Right renal cortex interstitium (tissue), 3 donors: ENCODE data around the gene DGKG. TPM values are rescaled to one million over a fixed set of nuclear protein-coding genes. Genes with fewer than 3 reads are reported as not detected.

Source experiments
- DNase-seq, 3 donors: peaks; one replicate each; pipeline ENCODE4 v3.0.0-alpha.2; 2013; ENCODE audit warnings: low read depth in 3 of 3, low spot score in 2 of 3
- polyA plus RNA-seq, 3 donors: library from polyadenylated mRNA; unstranded; fragments of 120-200 nt; gene quantifications; one replicate each; pipeline ENCODE4 v1.2.1, GENCODE V29; 2013; ENCODE audit not compliant: insufficient read length in 3 of 3

Gene DGKG
- polyA plus RNA-seq, 3 donors, result 0.44 to 0.78 (median 0.71) TPM

DNA sequence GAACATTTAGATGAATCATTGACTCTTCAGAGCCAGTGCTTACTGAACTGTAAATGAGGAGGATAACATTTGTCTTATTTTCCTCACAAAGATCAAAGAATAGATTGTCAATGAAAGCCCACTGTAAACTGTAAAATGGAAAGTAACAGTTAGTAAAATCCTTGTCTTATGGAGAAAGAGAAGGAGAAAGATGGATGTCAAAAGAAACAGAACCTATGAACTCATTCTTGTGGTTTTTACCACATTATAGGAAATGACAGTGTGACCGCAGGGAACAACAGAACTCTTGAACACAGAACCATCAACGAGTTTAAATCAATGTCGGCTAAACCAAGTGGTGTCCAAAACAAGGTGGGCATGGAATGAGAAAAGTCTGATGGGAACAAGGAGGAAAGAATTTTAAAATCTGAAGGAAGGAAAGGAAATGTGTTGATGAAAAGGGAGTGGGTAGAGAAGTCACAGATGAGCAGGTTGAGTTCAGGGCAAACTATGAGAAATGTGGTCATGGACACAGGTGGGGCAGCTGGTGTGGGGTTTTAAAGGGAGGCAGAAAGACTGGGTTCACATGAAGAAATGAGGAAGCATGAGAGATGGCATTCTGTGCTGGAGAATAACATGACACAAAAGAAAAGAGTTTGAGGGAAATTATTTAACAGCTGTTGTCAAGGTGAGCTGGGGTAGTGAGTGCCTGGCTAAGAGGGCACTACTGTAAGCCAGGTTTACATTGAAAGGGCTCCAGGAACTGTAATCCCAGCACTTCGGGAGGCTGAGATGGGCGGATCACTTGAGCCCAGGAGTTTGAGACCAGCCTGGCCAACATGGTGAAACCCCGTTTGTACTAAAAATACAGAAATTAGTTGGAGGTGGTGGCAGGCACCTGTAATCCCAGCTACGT, 210.7 kb downstream of the DGKG start:
- DNase-seq, result no peak

DNA sequence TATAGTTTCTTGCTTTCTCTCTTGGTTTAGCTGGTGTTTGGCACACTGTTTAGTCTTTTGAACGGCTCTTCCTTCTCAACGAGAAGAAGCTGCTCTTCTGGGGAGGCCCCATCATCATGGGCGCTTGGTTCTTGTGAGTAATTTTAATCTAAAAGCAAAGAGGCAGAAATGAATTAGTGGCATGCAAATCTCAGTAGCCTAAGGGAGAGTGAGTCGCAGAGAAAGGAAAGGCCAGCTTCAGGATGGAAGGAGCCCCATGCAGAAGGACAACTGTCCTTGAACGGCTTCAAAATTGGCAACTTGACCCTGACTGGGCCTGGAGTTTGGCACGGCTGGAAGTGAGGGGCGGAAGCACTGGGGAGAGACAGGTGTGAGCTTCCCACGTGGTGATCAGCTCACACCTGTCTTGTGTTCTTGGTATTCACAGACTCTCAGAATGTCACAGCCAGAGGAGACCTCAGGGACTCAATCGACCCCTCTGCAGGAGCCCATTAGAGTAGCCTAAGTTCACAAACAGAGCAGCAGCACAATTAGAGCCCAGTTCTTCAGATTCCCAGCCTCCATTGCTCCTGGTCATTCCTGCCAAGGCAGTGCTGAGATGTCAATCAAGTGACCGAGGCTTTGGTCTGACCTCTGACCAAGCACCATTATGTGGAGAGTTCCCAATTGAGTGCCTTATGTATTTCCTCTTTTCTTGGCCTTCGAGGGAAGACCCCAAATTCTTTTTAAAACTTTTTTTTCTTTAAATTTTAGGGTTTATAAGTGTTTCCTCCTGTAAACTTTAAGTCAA, 211.8 kb downstream of the DGKG start:
- no peak for DNase-seq

DNA sequence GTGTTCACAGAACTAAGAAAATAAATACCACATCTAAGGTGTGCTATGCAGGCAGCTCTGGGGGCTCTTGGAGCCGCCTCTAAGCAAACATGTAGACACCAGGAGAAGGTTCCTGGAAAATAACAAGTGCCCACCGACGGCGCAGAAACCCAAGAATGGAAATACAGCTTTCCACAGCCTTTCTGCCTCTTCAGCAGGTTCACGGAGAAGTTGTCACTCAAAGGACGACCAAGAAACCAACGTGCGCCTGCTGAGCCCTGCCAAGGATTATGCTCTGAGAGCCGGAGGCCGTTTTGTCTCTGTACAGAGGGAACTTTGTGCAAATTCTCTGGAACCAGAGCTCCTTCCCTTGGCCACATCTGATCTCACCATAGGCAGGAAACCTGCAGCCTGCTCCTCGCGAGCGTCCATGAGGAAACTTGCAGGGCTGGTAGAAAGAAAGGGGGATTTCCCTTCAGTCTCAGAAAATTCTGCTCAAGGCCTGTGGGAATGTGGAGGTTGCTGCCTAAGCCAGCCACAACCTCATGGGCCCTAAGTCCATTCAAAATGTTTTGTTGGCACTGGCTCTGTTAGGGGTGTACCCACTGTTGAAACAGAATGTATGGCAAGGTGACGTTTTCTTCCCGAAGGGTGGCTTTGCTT, 212.6 kb downstream of the DGKG start:
- DNase-seq, result no peak

DNA sequence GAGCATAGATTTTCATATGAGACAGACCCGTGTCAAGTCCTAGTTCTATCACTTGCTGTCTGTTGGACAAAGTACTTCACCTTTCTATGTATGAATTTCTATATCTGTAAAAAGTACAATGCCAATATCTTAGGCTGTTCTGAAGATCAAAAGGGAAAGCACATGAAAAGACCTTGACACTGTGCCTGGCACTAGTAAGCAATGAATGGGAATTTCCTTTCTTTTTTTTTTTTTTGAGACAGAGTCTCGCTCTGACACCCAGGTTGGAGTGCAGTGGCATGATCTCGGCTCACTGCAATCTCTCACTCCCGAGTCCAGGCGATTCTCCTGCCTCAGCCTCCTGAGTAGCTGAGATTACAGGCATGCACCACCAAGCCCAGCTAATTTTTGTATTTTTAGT, 217.8 kb downstream of the DGKG start:
- no peak for DNase-seq

DNA sequence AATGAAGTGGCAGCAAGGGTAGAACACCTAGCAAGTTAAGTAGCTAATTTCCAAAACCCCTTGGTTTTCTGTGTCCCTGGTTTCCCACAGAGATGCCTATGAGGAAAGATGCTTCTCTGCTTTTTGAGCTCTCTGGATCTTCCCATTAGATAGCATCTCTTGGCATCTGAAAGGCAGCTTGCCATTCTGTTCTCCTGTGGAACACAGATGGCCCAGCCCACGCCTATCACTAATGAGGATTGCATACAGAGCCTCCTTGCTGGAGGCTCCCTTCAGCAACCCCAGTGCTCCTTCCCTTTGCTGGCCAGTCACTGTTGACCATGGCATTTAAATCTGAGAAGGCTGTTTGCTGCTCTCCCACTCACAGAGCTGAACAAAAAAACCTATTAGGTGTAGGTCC, 218.8 kb downstream of the DGKG start:
- DNase-seq, result no peak

DNA sequence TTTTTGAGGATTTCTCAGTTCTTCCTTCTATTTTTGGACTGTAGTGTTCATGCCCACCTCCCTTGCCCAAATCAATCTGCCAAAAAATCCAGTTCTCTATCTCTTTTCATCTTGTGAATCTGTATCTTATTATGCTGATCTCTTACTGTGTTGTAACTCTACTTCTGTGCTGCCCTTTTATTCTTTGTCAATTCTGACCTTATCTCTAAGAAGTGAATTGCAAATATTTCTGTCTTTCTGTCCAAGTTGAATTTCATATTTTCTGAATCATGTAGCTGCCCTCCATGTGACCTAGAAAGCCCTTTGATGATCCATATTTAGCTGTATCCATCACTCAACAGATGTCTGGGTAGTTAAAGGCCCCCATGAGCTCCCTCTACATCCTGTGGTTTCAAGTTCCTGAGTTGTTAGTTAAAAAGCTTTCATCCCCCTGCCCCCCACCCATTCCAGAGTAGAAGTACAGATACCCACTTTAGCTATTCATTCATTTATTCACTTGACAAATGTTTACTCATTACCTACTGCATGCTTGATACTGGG, 219.6 kb downstream of the DGKG start:
- DNase-seq, result no peak

DNA sequence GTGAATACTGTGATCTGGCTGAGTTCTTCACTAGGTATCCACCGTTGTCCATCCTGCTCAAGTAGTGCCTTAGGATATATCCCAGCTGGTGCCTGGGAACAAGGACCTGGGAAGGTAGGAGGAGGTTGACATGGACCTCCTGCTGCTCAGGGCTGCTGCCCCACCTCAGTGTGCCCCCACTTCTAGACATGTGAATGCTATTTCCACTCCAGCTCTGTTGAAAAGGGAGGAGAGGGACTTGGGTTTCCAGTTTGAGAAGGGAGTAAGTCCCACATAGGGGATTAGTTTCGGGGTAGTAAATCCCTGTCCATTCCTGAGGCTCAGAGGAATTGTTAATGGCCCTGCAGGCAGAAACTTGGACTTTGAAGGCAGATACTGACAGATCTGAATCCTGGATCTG, 220.2 kb downstream of the DGKG start:
- DNase-seq, result no peak

DNA sequence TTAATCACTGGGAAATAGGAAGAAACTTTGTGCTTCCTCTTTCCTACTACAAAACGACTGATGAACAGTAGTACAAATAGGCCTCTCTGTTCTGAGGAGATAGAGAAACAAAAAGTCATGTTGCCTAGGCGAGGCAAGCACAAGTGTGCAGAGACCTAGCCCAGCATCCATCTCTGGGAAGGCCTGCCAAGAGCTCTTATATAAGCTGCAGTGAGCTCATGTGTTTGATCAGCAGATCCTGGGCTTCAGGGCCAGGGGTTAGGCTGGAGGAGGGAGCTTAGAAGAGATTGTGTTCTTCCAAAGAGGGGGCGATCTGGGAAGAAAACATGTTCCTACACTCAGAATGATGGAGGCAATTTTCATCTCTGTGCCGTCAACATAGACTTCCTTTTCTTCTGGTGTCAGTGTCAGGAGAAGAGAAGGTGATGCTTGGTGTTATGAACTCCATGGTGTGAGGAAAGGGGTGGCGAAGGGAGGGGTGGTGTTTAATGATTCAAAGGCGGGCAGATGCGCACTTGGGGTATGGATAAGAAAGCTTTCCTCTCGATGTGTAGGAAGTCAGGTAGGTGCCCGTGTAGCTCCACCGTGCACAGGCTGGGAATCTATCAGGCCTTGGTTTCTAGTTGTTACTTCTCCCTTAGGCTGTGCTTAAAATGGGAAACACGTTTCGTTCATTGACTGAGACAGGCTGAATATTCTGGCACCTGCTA, 223.6 kb downstream of the DGKG start:
- DNase-seq, result no peak

DNA sequence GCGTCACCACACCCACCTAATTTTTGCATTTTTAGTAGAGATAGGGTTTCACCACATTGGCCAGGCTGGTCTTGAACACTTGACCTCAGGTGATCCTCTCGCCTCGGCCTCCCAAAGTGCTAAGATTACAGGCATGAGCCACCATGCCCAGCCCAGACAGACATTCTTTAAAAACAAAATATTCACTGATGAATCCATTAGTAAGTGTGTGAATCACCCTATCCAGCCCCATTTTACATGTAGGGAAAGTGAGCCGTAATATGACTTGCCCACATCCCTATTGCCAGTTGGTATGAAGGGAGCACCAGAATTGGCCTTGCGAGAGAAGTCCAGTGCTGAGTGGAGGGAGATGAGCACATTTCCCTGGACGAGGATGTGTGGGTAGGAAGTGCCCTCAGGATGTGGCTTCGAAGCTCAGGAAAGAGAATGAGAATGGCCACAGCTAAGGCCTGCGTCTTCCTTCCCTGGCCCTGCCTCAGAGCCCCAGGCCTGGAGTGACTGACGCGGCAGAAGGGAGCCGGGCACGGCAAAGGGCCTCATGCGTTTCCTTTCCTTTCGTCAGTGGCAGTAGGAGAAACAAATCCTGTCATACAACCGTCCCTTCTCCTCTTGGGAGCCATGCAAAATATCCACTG, 224.9 kb downstream of the DGKG start:
- DNase-seq, result no peak

DNA sequence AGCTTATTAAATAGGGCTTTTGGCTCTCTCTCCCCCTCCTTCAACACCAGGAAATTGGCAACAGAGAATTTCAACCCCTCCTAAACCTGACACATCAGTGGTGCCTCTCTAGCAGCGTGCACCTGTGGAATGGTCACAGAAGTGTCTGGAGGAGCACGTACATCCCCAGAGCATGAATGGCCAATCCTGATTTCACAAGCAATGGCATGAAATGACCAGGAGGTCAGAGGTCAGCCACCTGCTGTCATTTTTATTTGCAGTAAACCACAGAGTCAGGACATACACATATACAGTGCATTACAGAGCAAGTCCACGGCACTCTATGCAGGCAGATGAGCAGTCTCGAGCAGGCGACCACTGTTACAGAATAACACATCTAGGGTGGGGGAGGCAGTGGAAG, 228.1 kb downstream of the DGKG start:
- no peak for DNase-seq

DNA sequence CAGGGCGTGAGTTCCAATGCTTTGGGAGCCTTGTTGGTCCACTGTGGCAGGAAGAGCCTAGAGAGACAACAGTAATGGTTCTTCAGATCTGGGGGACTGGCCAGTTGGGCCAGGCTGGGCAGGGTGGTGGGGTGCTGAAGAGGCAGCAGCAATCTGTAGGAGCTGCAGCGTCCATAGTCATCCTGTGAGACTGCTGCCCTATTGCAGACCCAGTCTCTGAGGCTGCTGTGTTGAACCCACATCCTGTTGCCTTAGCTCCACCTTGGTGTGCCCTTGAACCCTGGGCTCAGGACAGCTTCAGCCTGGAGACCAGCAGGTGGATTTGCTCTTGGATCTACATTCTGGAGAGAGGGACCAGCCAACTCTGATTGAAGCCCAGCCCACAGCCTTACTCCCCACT, 229.5 kb downstream of the DGKG start:
- DNase-seq, result no peak

DNA sequence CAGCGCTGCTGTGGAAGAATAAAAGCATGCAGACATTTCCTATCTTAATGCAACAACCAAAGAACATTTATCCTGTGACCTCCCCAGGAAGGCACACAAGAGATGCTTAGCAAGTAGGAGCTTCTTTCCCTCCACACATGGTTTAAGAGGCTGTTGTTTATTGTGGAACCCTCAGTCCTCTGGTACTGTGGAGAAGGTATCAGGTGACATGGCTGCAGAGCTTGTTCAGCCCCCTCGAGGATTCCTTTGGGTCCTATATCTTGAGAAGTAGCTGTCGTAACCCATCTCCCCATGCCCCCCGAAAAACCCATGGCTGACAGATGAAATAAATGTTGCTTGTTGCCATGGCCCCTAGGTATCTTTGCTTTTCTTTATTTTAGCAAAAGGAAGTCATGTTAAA, 232.8 kb downstream of the DGKG start:
- no peak for DNase-seq

DNA sequence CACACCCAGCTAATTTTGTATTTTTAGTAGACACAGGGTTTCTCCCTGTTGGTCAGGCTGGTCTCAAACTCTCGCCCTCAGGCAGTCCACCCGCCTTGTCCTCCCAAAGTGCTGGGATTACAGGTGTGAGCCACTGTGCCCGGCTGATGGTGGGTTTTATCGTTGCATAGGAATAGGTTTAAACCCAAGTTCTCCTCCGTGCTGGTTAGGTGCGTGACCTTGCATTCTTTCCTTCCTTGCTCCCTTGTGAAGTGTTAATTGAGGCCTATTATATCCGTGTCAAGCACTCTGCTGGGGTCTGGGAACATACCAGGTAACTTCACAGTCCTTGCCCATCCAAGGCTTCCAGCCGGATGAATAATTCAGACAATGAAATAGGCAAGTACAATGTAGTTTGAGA, 233.9 kb downstream of the DGKG start:
- DNase-seq, result no peak

DNA sequence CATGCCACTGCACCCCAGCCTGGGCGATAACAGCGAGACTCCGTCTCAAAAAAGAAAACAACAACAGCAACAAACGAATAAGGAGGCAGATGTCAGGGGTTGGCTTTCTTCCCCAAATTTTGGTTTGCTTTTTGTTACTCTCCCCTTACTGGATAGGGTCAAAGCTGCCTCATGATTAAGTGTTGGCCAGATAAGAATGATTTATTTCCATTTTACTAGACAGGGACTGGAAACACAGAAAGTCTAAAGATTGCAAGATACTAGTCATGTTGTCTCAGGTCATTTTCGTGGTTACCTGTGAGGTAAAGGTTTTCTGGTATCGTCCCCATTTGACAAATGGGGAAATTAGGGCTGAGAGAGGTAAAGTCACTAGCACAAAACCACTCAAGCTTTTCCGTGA, 234.6 kb downstream of the DGKG start:
- DNase-seq, result no peak

DNA sequence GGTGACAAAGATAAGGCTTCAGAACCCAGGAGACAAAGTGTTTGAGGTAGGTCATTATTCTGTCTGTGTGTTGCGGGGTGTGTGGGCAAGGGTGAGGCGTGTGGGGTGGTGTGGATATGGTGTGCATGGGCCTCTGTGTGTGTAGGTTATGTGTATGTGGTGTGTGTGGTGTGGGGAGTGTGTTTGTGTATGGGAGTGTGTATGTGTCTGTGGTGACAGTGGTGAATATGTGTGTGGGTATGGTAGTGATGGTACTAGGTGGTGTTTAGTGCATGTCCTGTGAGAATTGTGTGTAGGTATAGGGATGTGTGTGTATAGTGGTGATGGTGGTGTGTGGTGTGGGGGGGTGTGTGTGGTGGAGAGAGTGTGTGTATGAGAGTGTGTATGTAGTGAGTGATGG, 236.9 kb downstream of the DGKG start:
- DNase-seq, result no peak

DNA sequence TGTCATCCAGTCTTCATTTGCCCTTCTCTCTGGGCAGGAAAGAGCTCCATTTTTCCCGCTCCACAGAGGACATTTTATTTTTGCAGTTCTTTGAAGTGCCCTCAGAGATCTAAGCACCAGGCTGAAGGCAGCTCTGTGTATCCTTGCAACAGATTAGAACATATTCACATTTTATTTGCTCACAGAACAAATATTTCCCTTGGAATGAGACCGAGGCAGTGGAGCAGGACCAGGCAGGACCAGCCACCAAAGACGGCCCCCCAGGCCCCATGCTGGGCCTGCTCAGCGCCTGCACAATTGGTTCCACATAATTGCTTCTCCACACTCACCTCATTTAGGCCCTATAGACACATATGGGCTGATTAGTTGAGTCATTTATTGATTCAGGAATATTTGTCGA, 237.4 kb downstream of the DGKG start:
- no peak for DNase-seq

DNA sequence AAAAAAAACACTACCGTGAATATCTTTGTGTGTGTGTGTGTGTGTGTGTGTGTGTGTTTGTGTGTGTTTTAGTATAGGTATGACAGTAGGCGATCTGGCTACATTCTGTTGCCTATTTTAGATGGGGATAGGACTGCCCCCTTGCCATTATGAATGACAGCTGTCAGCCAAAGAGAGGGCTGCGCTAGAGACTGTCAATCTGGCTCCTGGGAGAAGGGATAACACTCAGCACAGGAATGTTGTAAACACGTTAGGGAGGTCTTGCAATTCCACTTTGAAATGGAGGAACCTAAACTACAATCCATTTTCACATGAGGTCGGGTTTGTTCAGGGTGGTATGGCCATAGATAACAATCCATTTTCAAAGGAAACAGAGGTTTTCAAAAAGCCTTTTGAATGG, 239.0 kb downstream of the DGKG start:
- no peak for DNase-seq

DNA sequence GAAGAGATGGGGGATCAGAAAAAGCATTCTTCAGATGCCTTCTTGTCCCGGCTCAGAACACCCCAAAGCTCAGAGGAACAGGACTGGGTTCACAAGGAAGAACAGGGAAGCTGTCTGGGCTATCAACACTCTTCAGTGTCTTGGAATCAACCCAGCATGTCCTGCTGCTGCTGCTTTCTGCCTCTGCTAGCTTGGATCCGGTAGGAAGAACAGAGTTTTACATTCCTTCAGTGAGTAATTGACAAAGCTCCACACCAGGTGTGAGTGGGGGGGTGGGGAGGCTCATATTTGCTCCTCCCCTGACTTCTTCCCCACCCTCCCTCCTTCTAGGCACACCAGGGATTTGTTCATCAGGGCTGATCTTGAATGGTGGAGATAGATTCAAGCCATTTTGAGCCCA, 240.1 kb downstream of the DGKG start:
- DNase-seq, result no peak

DNA sequence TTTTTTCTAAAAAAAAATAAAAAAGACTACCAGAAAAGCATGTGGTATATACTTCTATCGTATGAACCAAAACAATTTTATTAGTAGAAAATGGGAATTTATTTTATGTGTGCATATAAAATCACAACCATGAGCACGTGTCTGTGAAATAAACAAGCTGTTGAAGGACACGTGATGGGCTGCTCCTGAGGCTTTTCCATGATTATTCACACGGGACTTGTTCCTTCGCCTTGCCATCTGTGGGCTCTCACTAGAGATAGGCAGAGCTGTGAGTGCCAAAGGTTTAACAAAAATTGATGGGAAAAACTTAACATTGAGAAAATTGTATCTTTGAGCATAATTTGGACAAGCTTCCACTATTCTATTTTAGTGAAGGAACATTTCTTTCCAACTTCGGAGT, 240.8 kb downstream of the DGKG start:
- DNase-seq, result no peak

DNA sequence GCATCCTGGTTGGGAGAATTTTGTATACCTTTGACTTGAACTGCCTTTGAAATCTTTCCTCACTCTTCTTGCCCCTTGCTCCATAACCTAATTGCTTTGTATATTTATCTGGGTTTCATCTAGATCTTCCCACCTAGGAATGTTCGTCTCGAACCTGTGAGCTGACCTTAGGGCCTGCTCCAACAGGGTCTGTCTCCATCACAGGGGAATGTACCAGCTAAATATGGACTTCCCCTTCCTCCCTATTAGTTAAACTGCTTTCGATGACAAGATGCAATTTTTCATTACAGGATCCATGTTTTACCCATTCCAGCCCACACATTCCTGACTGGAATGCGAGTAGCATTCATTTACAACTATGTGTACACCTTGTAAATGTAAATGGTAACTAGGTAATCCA, 242.5 kb downstream of the DGKG start:
- no peak for DNase-seq
